B cell (primary cell): ENCODE measurements around the gene TRHDE.

Experiments
- CTCF ChIP-seq: fragments of 200-600 bp; IDR thresholded peaks from one replicate; pipeline ENCODE4 v1.8.0; 2022; ENCODE audit warnings: antibody characterized with exemption, mild to moderate bottlenecking
- EZH2 ChIP-seq: IDR thresholded peaks from 2 replicates; pipeline ENCODE4 v1.6.1; 2012; ENCODE audit warnings: borderline replicate concordance, low read depth, mild to moderate bottlenecking, moderate library complexity, low read length; ENCODE audit not compliant: insufficient read depth, poor library complexity, severe bottlenecking

- TF ChIP-seq CTCF (no peak), EZH2 (no peak)
Measured at GRCh38 chr12:72300728-72301127, 28.6 kb downstream of the TRHDE start.
